PC-3 (cell line): Measurements from ENCODE around the gene RPP25. TPM values are rescaled to one million over a fixed set of nuclear protein-coding genes. Genes with fewer than 3 reads are reported as not detected.

Experiments
- ATAC-seq: fragments of 200-7000 bp; cut with Tn5 transposase; 2 replicates; pipeline ENCODE4 v1.9.1; 2020; ENCODE audit warnings: mild to moderate bottlenecking, moderate library complexity
- BruUV-seq: library from RNA; stranded (reverse); fragments of 400-500 nt; replicated peaks from 2 replicates; lab custom pipeline; 2021; lab: Mats Ljungman, UMichigan
- CTCF ChIA-PET: fragments of 300-600 bp; sonication (Branson Sonifier 250); formaldehyde crosslinking; loops from one replicate; lab custom pipeline; 2022; ENCODE audit warnings: antibody characterized with exemption; lab: Charles Lee
- POLR2A ChIA-PET: fragments of 300-600 bp; sonication (Branson Sonifier 250); formaldehyde crosslinking; loops from one replicate; lab custom pipeline; 2022; ENCODE audit warnings: antibody characterized with exemption; ENCODE audit not compliant: unreplicated experiment; lab: Charles Lee
- DNase-seq: peaks from one replicate; pipeline ENCODE4 v3.0.0-alpha.2; 2015
- H2AFZ ChIP-seq: fragments of 300-600 bp; sonication (generic); 2 replicates; pipeline ENCODE4 v1.6.0; 2016; ENCODE audit warnings: antibody characterized with exemption, low read length
- H3F3A ChIP-seq: fragments of 300-600 bp; sonication (generic); one replicate; pipeline ENCODE4 v1.6.0; 2017; ENCODE audit warnings: antibody characterized with exemption, low read length, control low read depth, mild to moderate bottlenecking; ENCODE audit not compliant: unreplicated experiment
- H3K27ac ChIP-seq: fragments of 300-600 bp; sonication (generic); 2 replicates; pipeline ENCODE4 v1.5.1; 2016; ENCODE audit warnings: mild to moderate bottlenecking, low read length
- H3K27me3 ChIP-seq: fragments of 300-600 bp; sonication (generic); 2 replicates; pipeline ENCODE4 v1.6.1; 2016; ENCODE audit warnings: low read length, mixed read lengths
- H3K36me3 ChIP-seq: fragments of 300-600 bp; sonication (generic); 2 replicates; pipeline ENCODE4 v1.6.1; 2016; ENCODE audit warnings: low read depth, mixed run types, low read length, mixed read lengths
- H3K4me1 ChIP-seq: fragments of 300-600 bp; sonication (generic); 2 replicates; pipeline ENCODE4 v1.5.1; 2016; ENCODE audit warnings: low read length; ENCODE audit not compliant: insufficient read depth
- H3K4me2 ChIP-seq: fragments of 300-600 bp; sonication (generic); 2 replicates; pipeline ENCODE4 v1.6.0; 2016; ENCODE audit warnings: low read length
- H3K4me3 ChIP-seq: fragments of 300-600 bp; sonication (generic); 2 replicates; pipeline ENCODE4 v1.5.1; 2016; ENCODE audit warnings: mild to moderate bottlenecking, low read length, mixed read lengths
- H3K79me2 ChIP-seq: fragments of 300-600 bp; sonication (generic); 2 replicates; pipeline ENCODE4 v1.6.1; 2017; ENCODE audit warnings: low read length, mixed read lengths
- H3K9ac ChIP-seq: fragments of 300-600 bp; sonication (generic); 2 replicates; pipeline ENCODE4 v1.6.0; 2016; ENCODE audit warnings: mild to moderate bottlenecking, low read length
- H3K9me2 ChIP-seq: fragments of 300-600 bp; sonication (generic); replicated peaks from 2 replicates; pipeline ENCODE4 v1.6.1; 2016; ENCODE audit warnings: mixed run types, low read length, mixed read lengths
- H3K9me3 ChIP-seq: fragments of 300-600 bp; sonication (generic); 2 replicates; pipeline ENCODE4 v1.6.1; 2016; ENCODE audit warnings: low read length, mixed read lengths
- H4K20me1 ChIP-seq: fragments of 300-600 bp; sonication (generic); 2 replicates; pipeline ENCODE4 v1.6.1; 2016; ENCODE audit warnings: low read length, mixed read lengths
- CTCF ChIP-seq: fragments of 300-600 bp; sonication (generic); conservative IDR thresholded peaks from 2 replicates; pipeline ENCODE4 v1.5.1; 2017; ENCODE audit warnings: antibody characterized with exemption, low read depth, mild to moderate bottlenecking, low read length
- EZH2 ChIP-seq: fragments of 300-600 bp; sonication (generic); IDR thresholded peaks from one replicate; pipeline ENCODE4 v1.6.1; 2017; ENCODE audit warnings: antibody characterized with exemption, mild to moderate bottlenecking, low read length; ENCODE audit not compliant: unreplicated experiment
- EZH2phosphoT487 ChIP-seq: fragments of 300-600 bp; sonication (generic); IDR thresholded peaks from 2 replicates; pipeline ENCODE4 v1.6.1; 2018; ENCODE audit warnings: mild to moderate bottlenecking, antibody characterized with exemption, low read length, borderline replicate concordance
- intact Hi-C: fragments of 100-400 bp; cut with micrococcal nuclease; formaldehyde crosslinking; loops from 2 replicates; pipeline ENCODE4 v1.9.0; 2023
- total RNA-seq: library from RNA; depleted of rRNA; stranded (reverse); fragments of >200 nt; gene quantifications from 2 replicates; pipeline ENCODE4 v1.2.3, GENCODE V29; 2014

The RPP25 gene
- total RNA-seq, 1 experiment from 2014 or later = 6.6 TPM

- POLR2A ChIA-PET = interaction anchor here (0.5 to 0.6 kb wide), 4 partner anchors 30 to 364 kb away, joined by 3 to 4 read pairs (median 3); no protein-coding TSS in a partner anchor
- no peak overlapping the region for H3K4me3 ChIP-seq
- peak overlapping the region; percentile 59; the same call in 1 of the 2 replicates for H2AFZ ChIP-seq
- no peaks in the 10 kb centered on the region for H3K36me3 ChIP-seq
- no peaks in the 10 kb centered on the region for H3K9me3 ChIP-seq
- TF ChIP-seq EZH2phosphoT487 (no peak), CTCF (no peak), EZH2 (no peak)
- no peak overlapping the region for H3K9ac ChIP-seq
- H3K27me3 ChIP-seq = no peaks in the 10 kb centered on the region; the same call in 1 of the 2 replicates
- no peak for DNase-seq
- no peak for ATAC-seq
- H3F3A ChIP-seq = no peaks in the 10 kb centered on the region
- H3K4me1 ChIP-seq = peaks cover 4% of the 10 kb centered on the region; the same call in 1 of the 2 replicates
- CTCF ChIA-PET = interaction anchor here (0.6 kb wide), 1 partner anchor 19 kb away, joined by 3 read pairs; no protein-coding TSS in a partner anchor
- H3K27ac ChIP-seq = no peak overlapping the region
- intact Hi-C loops = no loop called here
- H3K9me2 ChIP-seq = no peaks in the 10 kb centered on the region
- BruUV-seq = no TSS peak
- no peaks in the 10 kb centered on the region for H4K20me1 ChIP-seq
- peak overlapping the region; percentile 48; the same call in 1 of the 2 replicates for H3K4me2 ChIP-seq
- no peaks in the 10 kb centered on the region for H3K79me2 ChIP-seq
These were observed 38.1 kb upstream of the RPP25 start for GRCh38 chr15:74994685-74995084.

GRCh38 chr15:74994236-74994635 is 37.7 kb upstream of the RPP25 start:
- no peaks in the 10 kb centered on the region for H3K79me2 ChIP-seq
- H3K4me2 ChIP-seq = no peak overlapping the region
- no peak overlapping the region for H2AFZ ChIP-seq
- no peak for DNase-seq
- no peaks in the 10 kb centered on the region for H3K36me3 ChIP-seq
- H3F3A ChIP-seq = no peaks in the 10 kb centered on the region
- ChIA-PET CTCF (no interaction called here), POLR2A (no interaction called here)
- no peak overlapping the region for H3K27ac ChIP-seq
- H3K4me3 ChIP-seq = no peak overlapping the region
- BruUV-seq = no TSS peak
- H3K4me1 ChIP-seq = peaks cover 4% of the 10 kb centered on the region; the same call in 1 of the 2 replicates
- H4K20me1 ChIP-seq = no peaks in the 10 kb centered on the region
- H3K9me2 ChIP-seq = no peaks in the 10 kb centered on the region
- H3K27me3 ChIP-seq = no peaks in the 10 kb centered on the region; the same call in 1 of the 2 replicates
- H3K9ac ChIP-seq = no peak overlapping the region
- ATAC-seq = no peak
- intact Hi-C loops = no loop called here
- H3K9me3 ChIP-seq = no peaks in the 10 kb centered on the region
- TF ChIP-seq CTCF (no peak), EZH2phosphoT487 (no peak), EZH2 (no peak)

GRCh38 chr15:74992619-74993018 is 36.0 kb upstream of the RPP25 start:
- ATAC-seq = no peak
- H3F3A ChIP-seq = no peaks in the 10 kb centered on the region
- CTCF ChIA-PET = no interaction called here
- no peaks in the 10 kb centered on the region for H3K36me3 ChIP-seq
- H3K4me2 ChIP-seq = no peak overlapping the region
- peaks cover 4% of the 10 kb centered on the region; the same call in 1 of the 2 replicates for H3K4me1 ChIP-seq
- H3K27ac ChIP-seq = no peak overlapping the region
- H3K9ac ChIP-seq = no peak overlapping the region
- no peaks in the 10 kb centered on the region; the same call in 1 of the 2 replicates for H3K27me3 ChIP-seq
- intact Hi-C loops = no loop called here
- no peak overlapping the region for H3K4me3 ChIP-seq
- no TSS peak for BruUV-seq
- no peak for DNase-seq
- H3K9me2 ChIP-seq = no peaks in the 10 kb centered on the region
- no peaks in the 10 kb centered on the region for H3K9me3 ChIP-seq
- H2AFZ ChIP-seq = no peak overlapping the region
- TF ChIP-seq EZH2 = no peak
- POLR2A ChIA-PET = no interaction called here
- no peaks in the 10 kb centered on the region for H4K20me1 ChIP-seq
- no peaks in the 10 kb centered on the region for H3K79me2 ChIP-seq
